Adrenal gland (tissue), 5 donors: ENCODE measurements around the gene COX11.

ENCODE experiments used
- POLR2A ChIP-seq, 2 donors: fragments of 450-650 bp; IDR thresholded peaks; one replicate each; pipeline ENCODE4 v1.6.1; 2017; ENCODE audit warnings: antibody characterized with exemption in 2 of 2, mild to moderate bottlenecking in 2 of 2, moderate library complexity in 1 of 2
- TF ChIP-seq, protein P1 (sequence below), 6 experiments: fragments of 450-650 bp in 4 of 6; fragments of 200-600 bp in 2 of 6; sonication (generic) in 1 of 6; IDR thresholded peaks; 1 replicate in 5 of 6; 2 replicates in 1 of 6; pipeline versions ENCODE4 v1.5.1 to v1.8.0; 2016 to 2021; ENCODE audit warnings: antibody characterized with exemption in 6 of 6, mild to moderate bottlenecking in 2 of 6, moderate library complexity in 1 of 6
- donor health status: DM: no; HTN: no; CAD: no.

DNA sequence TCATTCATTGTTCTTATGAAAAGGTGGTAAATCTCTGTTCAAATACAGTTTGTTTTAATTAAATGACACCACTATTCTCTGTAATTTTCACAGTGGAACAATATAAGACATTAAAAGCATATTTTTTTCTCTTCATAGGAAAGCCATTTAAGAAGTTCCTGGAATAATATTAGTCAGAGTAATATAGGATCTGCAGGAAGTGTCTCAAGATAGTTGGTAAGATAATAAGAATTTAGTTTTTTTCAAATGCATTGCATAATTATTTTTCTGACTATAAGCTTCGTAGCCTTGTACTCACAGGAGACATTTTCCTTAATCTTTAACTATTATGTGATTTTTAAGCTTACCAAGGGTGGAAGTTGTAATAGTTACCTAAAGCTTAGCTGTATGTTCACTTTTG lies 17.0 kb upstream of the COX11 start:
- TF ChIP-seq, protein P1, sequence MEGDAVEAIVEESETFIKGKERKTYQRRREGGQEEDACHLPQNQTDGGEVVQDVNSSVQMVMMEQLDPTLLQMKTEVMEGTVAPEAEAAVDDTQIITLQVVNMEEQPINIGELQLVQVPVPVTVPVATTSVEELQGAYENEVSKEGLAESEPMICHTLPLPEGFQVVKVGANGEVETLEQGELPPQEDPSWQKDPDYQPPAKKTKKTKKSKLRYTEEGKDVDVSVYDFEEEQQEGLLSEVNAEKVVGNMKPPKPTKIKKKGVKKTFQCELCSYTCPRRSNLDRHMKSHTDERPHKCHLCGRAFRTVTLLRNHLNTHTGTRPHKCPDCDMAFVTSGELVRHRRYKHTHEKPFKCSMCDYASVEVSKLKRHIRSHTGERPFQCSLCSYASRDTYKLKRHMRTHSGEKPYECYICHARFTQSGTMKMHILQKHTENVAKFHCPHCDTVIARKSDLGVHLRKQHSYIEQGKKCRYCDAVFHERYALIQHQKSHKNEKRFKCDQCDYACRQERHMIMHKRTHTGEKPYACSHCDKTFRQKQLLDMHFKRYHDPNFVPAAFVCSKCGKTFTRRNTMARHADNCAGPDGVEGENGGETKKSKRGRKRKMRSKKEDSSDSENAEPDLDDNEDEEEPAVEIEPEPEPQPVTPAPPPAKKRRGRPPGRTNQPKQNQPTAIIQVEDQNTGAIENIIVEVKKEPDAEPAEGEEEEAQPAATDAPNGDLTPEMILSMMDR (IDR thresholded peaks at IDR 0.05) = no peak
- no peak for TF ChIP-seq POLR2A (IDR thresholded peaks at IDR 0.05)
